Measurements from ENCODE around the gene PLPPR1. TPM values are rescaled to one million over a fixed set of nuclear protein-coding genes. Genes with fewer than 3 reads are reported as not detected.

PLPPR1 gene
- total RNA-seq, 1 experiment from 2014 or later, result 2.4 TPM

DNA sequence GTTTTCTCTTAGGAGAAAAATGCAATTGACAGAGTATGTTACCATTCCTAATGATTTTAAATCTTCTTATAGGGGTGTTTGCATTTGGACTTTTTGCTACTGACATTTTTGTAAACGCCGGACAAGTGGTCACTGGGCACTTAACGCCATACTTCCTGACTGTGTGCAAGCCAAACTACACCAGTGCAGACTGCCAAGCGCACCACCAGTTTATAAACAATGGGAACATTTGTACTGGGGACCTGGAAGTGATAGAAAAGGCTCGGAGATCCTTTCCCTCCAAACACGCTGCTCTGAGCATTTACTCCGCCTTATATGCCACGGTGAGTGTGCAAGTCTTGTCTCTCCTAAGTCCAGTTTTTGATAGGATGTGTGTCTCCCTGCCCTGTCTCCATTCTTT, 280.6 kb downstream of the PLPPR1 start:
- Histone ChIP-seq H2BK5ac (ENCODE audit: insufficient read length, low read length) (no peak overlapping the region), H3K23me2 (ENCODE audit: insufficient read length, low read depth, low read length, poor library complexity, severe bottlenecking) (peaks cover 3% of the 10 kb centered on the region)
- H3K27ac Mint-ChIP-seq, result no peak overlapping the region; a peak in 1 of 7 replicates

More for the DNA sequence above, 280.6 kb downstream of the PLPPR1 start:
- Histone ChIP-seq H2BK20ac (ENCODE audit: low read depth, low read length, poor library complexity, severe bottlenecking) (no peak overlapping the region), H3T11ph (ENCODE audit: low read length) (no peak overlapping the region), H3K27ac (ENCODE audit: insufficient read length, low read depth, low read length) (no peak overlapping the region), H3K18ac (ENCODE audit: insufficient read length, low read depth, low read length) (no peak overlapping the region), H2BK15ac (ENCODE audit: low read depth, low read length) (no peak overlapping the region), H4K91ac (ENCODE audit: insufficient read length, low read depth, low read length) (no peak overlapping the region), H3K4me2 (ENCODE audit: insufficient read depth, insufficient read length, low read length) (no peak overlapping the region), H4K8ac (replicated peaks; ENCODE audit: insufficient read length, low read depth, low read length) (no peak overlapping the region), H3K23ac (ENCODE audit: insufficient read length, low read depth, low read length) (no peak overlapping the region), H2BK120ac (ENCODE audit: low read depth, low read length, poor library complexity, severe bottlenecking) (no peak overlapping the region), H2AFZ (ENCODE audit: low read length) (no peak overlapping the region), H3K56ac (ENCODE audit: insufficient read length, low read depth, low read length) (no peak overlapping the region), H3K27me3 (ENCODE audit: insufficient read depth, low read length) (no peaks in the 10 kb centered on the region; the same call in 1 of the 2 replicates), H3K9ac (ENCODE audit: extremely low read depth, insufficient read length, low read length) (no peak overlapping the region), H3K79me1 (ENCODE audit: insufficient read depth, low read depth, low read length, poor library complexity, severe bottlenecking) (no peaks in the 10 kb centered on the region), H3K79me2 (ENCODE audit: insufficient read depth, low read length) (no peaks in the 10 kb centered on the region; the same call in 1 of the 2 replicates), H3K4ac (ENCODE audit: low read depth, low read length) (no peak overlapping the region), H2BK12ac (ENCODE audit: insufficient read length, low read depth, low read length) (no peak overlapping the region), H4K5ac (ENCODE audit: insufficient read length, low read depth, low read length) (no peak overlapping the region), H3K14ac (ENCODE audit: insufficient read depth, low read length) (no peak overlapping the region), H4K20me1 (ENCODE audit: control insufficient read depth, insufficient read depth, insufficient read length) (no peaks in the 10 kb centered on the region), H3K9me3 (ENCODE audit: control insufficient read depth, low read depth, low read length) (no peaks in the 10 kb centered on the region), H3K4me1 (ENCODE audit: insufficient read depth, low read length) (no peaks in the 10 kb centered on the region), H2AK5ac (ENCODE audit: insufficient read length, low read length) (no peak overlapping the region)
- TF ChIP-seq, protein P1, sequence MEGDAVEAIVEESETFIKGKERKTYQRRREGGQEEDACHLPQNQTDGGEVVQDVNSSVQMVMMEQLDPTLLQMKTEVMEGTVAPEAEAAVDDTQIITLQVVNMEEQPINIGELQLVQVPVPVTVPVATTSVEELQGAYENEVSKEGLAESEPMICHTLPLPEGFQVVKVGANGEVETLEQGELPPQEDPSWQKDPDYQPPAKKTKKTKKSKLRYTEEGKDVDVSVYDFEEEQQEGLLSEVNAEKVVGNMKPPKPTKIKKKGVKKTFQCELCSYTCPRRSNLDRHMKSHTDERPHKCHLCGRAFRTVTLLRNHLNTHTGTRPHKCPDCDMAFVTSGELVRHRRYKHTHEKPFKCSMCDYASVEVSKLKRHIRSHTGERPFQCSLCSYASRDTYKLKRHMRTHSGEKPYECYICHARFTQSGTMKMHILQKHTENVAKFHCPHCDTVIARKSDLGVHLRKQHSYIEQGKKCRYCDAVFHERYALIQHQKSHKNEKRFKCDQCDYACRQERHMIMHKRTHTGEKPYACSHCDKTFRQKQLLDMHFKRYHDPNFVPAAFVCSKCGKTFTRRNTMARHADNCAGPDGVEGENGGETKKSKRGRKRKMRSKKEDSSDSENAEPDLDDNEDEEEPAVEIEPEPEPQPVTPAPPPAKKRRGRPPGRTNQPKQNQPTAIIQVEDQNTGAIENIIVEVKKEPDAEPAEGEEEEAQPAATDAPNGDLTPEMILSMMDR (conservative IDR thresholded peaks at IDR 0.05), result no peak
- Mint-ChIP-seq H3K9me3 (no peaks in the 10 kb centered on the region), H3K36me3 (ENCODE audit: insufficient read depth in 1 of 3, low read depth in 3 of 3) (no peaks in the 10 kb centered on the region), H3K4me1 (peaks cover 0 to 2% of the 10 kb centered on the region in 2 experiments; a peak in 1 of 4 replicates), H3K27me3 (ENCODE audit: low read depth) (no peaks in the 10 kb centered on the region), H3K4me3 (no peak overlapping the region)
- no CpG with 5 or more reads among the region's 8 CpGs for WGBS (ENCODE audit: extremely low coverage, insufficient read length, low lambda C conversion rate)
- no peak for DNase-seq
